ENCODE measurements around the gene TWIST2.

TWIST2 gene

GRCh38 chr2:238906936-238907716 lies 59.2 kb downstream of the TWIST2 start:
- no peak for DNase-seq

- DNase-seq = no peak
Measured at GRCh38 chr2:238907717-238908173, 59.9 kb downstream of the TWIST2 start.

- no peak for DNase-seq
Measured at GRCh38 chr2:238908960-238909951, 61.4 kb downstream of the TWIST2 start.

- no peak for DNase-seq
Measured at GRCh38 chr2:238910751-238911351, 63.0 kb downstream of the TWIST2 start.

GRCh38 chr2:238911376-238912227 lies 63.7 kb downstream of the TWIST2 start:
- DNase-seq = no peak

- no peak for DNase-seq
Measured at GRCh38 chr2:238912228-238912915, 64.5 kb downstream of the TWIST2 start.

- DNase-seq = no peak
Measured at GRCh38 chr2:238912916-238913875, 65.3 kb downstream of the TWIST2 start.

- no peak for DNase-seq
Measured at GRCh38 chr2:238913931-238914647, 66.2 kb downstream of the TWIST2 start.

- no peak for DNase-seq
Measured at GRCh38 chr2:238914648-238915015, 66.7 kb downstream of the TWIST2 start.

- DNase-seq = no peak
Measured at GRCh38 chr2:238915196-238915595, 67.3 kb downstream of the TWIST2 start.

- no peak for DNase-seq
Measured at GRCh38 chr2:238915596-238915995, 67.7 kb downstream of the TWIST2 start.

GRCh38 chr2:238916176-238916874 lies 68.4 kb downstream of the TWIST2 start:
- DNase-seq = no peak

- DNase-seq = no peak
Measured at GRCh38 chr2:238916875-238917590, 69.1 kb downstream of the TWIST2 start.

- DNase-seq = no peak
Measured at GRCh38 chr2:238919307-238919706, 71.4 kb downstream of the TWIST2 start.

- DNase-seq = no peak
Measured at GRCh38 chr2:238920053-238920452, 72.2 kb downstream of the TWIST2 start.

GRCh38 chr2:238920601-238921001 lies 72.7 kb downstream of the TWIST2 start:
- DNase-seq = no peak

- no peak for DNase-seq
Measured at GRCh38 chr2:238921259-238921658, 73.4 kb downstream of the TWIST2 start.

- no peak for DNase-seq
Measured at GRCh38 chr2:238921681-238922319, 73.9 kb downstream of the TWIST2 start.

Measured in inflammatory macrophage (primary cell).